K562 (cell line): ENCODE results near the gene RPS8. TPM values are rescaled to one million over a fixed set of nuclear protein-coding genes. Genes with fewer than 3 reads are reported as not detected.

Experiments
- CREB3 ChIP-seq: fragments of 450-650 bp; conservative IDR thresholded peaks from 2 replicates; pipeline ENCODE4 v1.6.1; 2016; ENCODE audit warnings: missing genetic modification characterization, low read depth, mild to moderate bottlenecking, missing compliant biosample characterization, moderate library complexity
- DIDO1 ChIP-seq: fragments of 450-650 bp; IDR thresholded peaks from 2 replicates; pipeline ENCODE4 v1.6.1; 2016; ENCODE audit warnings: low read depth, missing biosample characterization, missing genetic modification characterization
- EP400 ChIP-seq: fragments of 450-650 bp; IDR thresholded peaks from 2 replicates; pipeline ENCODE4 v1.6.1; 2017; ENCODE audit warnings: antibody characterized with exemption, mild to moderate bottlenecking, moderate library complexity
- FOXA3 ChIP-seq, 2 experiments: fragments of 450-650 bp in 1 of 2; sonication (generic) in 1 of 2; formaldehyde crosslinking; IDR thresholded peaks in 1 of 2; conservative IDR thresholded peaks in 1 of 2; 2 replicates each; pipeline versions ENCODE4 v1.4.0 to v1.8.0; 2020 to 2022; ENCODE audit warnings: mild to moderate bottlenecking in 2 of 2, missing genetic modification reagents in 1 of 2
- HBP1 ChIP-seq: fragments of 450-650 bp; formaldehyde crosslinking; IDR thresholded peaks from 2 replicates; pipeline ENCODE4 v1.4.0; 2022; ENCODE audit warnings: missing genetic modification characterization
- HIVEP1 ChIP-seq: fragments of 250-450 bp; sonication (Bioruptor Pico); IDR thresholded peaks from 2 replicates; pipeline ENCODE4 v1.4.0; 2020; ENCODE audit warnings: mild to moderate bottlenecking
- ID3 ChIP-seq, 2 experiments: fragments of 250-450 bp in 1 of 2; fragments of 450-650 bp in 1 of 2; sonication (Bioruptor Pico) in 1 of 2; IDR thresholded peaks; 2 replicates each; pipeline versions ENCODE4 v1.6.1 to v1.8.0; 2016 to 2021; ENCODE audit warnings: mild to moderate bottlenecking in 2 of 2, moderate library complexity in 2 of 2, missing compliant biosample characterization in 1 of 2, missing genetic modification characterization in 1 of 2
- ILK ChIP-seq: fragments of 450-650 bp; IDR thresholded peaks from 2 replicates; pipeline ENCODE4 v1.6.1; 2016; ENCODE audit warnings: missing genetic modification characterization, low read depth, mild to moderate bottlenecking, missing compliant biosample characterization, moderate library complexity, borderline replicate concordance
- MLLT1 ChIP-seq, 2 experiments: fragments of 450-650 bp; IDR thresholded peaks; 2 replicates each; pipeline ENCODE4 v1.6.1; 2016
- MTA1 ChIP-seq: fragments of 450-650 bp; IDR thresholded peaks from 2 replicates; pipeline ENCODE4 v1.6.1; 2017; ENCODE audit warnings: borderline replicate concordance
- PHTF2 ChIP-seq: fragments of 250-450 bp; sonication (Bioruptor Pico); IDR thresholded peaks from 2 replicates; pipeline ENCODE4 v1.5.0; 2021; ENCODE audit warnings: mild to moderate bottlenecking
- PTBP1 ChIP-seq: fragments of 200-400 bp; formaldehyde crosslinking; IDR thresholded peaks from 2 replicates; pipeline ENCODE4 v1.6.1; 2017; ENCODE audit warnings: low read depth, low read length
- PTTG1 ChIP-seq: fragments of 450-650 bp; IDR thresholded peaks from 2 replicates; pipeline ENCODE4 v1.6.1; 2016; ENCODE audit warnings: low read depth, mild to moderate bottlenecking, missing genetic modification characterization, missing compliant biosample characterization
- RBM17 ChIP-seq: fragments of 200-400 bp; formaldehyde crosslinking; IDR thresholded peaks from 2 replicates; pipeline ENCODE4 v1.6.1; 2017; ENCODE audit warnings: low read depth, mild to moderate bottlenecking, low read length, borderline replicate concordance
- RHOXF2B ChIP-seq: fragments of 250-450 bp; sonication (Bioruptor Pico); conservative IDR thresholded peaks from 2 replicates; pipeline ENCODE4 v1.5.1; 2021
- RUNX1 ChIP-seq: sonication (generic); IDR thresholded peaks from 2 replicates; pipeline ENCODE4 v1.6.1; 2016; ENCODE audit warnings: antibody characterized with exemption, low read depth
- SRSF9 ChIP-seq: fragments of 200-400 bp; formaldehyde crosslinking; IDR thresholded peaks from 2 replicates; pipeline ENCODE4 v1.6.1; 2017; ENCODE audit warnings: low read depth, low read length, borderline replicate concordance
- TOE1 ChIP-seq, 2 experiments: fragments of 450-650 bp in 1 of 2; sonication (generic) in 1 of 2; formaldehyde crosslinking in 1 of 2; IDR thresholded peaks; 2 replicates each; pipeline versions ENCODE4 v1.7.1 to v1.8.0; 2016 to 2022; ENCODE audit warnings: borderline replicate concordance in 2 of 2, mild to moderate bottlenecking in 2 of 2, antibody characterized with exemption in 1 of 2, inconsistent platforms in 1 of 2, low read depth in 1 of 2, missing genetic modification reagents in 1 of 2, moderate library complexity in 1 of 2
- XRCC4 ChIP-seq: IDR thresholded peaks from one replicate; pipeline ENCODE4 v1.6.1; 2011; ENCODE audit not compliant: insufficient read depth, insufficient read length; ENCODE audit errors: extremely low read depth
- YBX1 ChIP-seq: fragments of 450-650 bp; IDR thresholded peaks from 2 replicates; pipeline ENCODE4 v1.7.1; 2016; ENCODE audit warnings: mild to moderate bottlenecking
- ZNF165 ChIP-seq: fragments of 250-450 bp; sonication (Bioruptor Pico); IDR thresholded peaks from 2 replicates; pipeline ENCODE4 v1.4.0; 2020; ENCODE audit warnings: borderline replicate concordance
- ZNF232 ChIP-seq: sonication (generic); formaldehyde crosslinking; IDR thresholded peaks from 2 replicates; pipeline ENCODE4 v1.8.0; 2022; ENCODE audit warnings: mild to moderate bottlenecking, missing genetic modification reagents
- ZNF584 ChIP-seq: fragments of 200-800 bp; sonication (Bioruptor generic); IDR thresholded peaks from 2 replicates; pipeline ENCODE4 v1.6.1; 2016; ENCODE audit warnings: low read depth, mild to moderate bottlenecking, missing genetic modification characterization, missing compliant biosample characterization
- polyA plus RNA-seq, 8 experiments: library from polyadenylated mRNA; depleted of rRNA in 4 of 8; stranded (reverse) in 5 of 8; unstranded in 3 of 8; fragments of >200 nt; fragmentation: Nextera tagmentation in 2 of 8; fragmentation: Illumina TruSeq in 1 of 8; extraction: Ambion mirVana in 2 of 8; extraction: Trizol in 1 of 8; gene quantifications; 2 replicates each; pipeline versions ENCODE4 v1.2.1 to v1.2.3, GENCODE V29; 2011 to 2014; ENCODE audit warnings: inconsistent platforms in 1 of 8, missing spikeins in 1 of 8
- total RNA-seq, 7 experiments: library from RNA; depleted of rRNA in 6 of 7; stranded (reverse); fragments of >200 nt in 6 of 7; fragmentation: Illumina TruSeq in 2 of 7; extraction: Trizol in 2 of 7; gene quantifications; 2 replicates each; pipeline versions ENCODE4 v1.2.1 to v1.2.3, GENCODE V29; 2011 to 2021; ENCODE audit warnings: low replicate concordance in 1 of 7

Gene RPS8
- total and polyA plus RNA-seq, 9 of the 15 experiments (the other 6 are each of a cell fraction or from before 2014, with no cell fraction given), result 2,431 to 4,168 (median 3,109) TPM

GRCh38 chr1:44730741-44731512 is 44.4 kb upstream of the RPS8 start, which contains the start of gene RNU5D-1 (continued):
- TF ChIP-seq ID3 (CRISPR knock-in tag; IDR thresholded peaks at IDR 0.05), result no peak
- TF ChIP-seq ID3 (tag; IDR thresholded peaks at IDR 0.05), result peak; percentile 86
- TF ChIP-seq CREB3 (tag), result peak; percentile 69; the same call in 1 of the 2 replicates
- peak; percentile 94 for TF ChIP-seq PHTF2 (CRISPR knock-in tag)
- TF ChIP-seq PTTG1 (tag), result no peak
- TF ChIP-seq RUNX1, result peak; percentile 96
- TF ChIP-seq EP400, result peak; percentile 92
- TF ChIP-seq DIDO1, result peak; percentile 31; the same call in 1 of the 2 replicates
- TF ChIP-seq RBM17, result no peak
- TF ChIP-seq FOXA3 (CRISPR knock-in tag; conservative IDR thresholded peaks at IDR 0.05 in 1 of 2, IDR thresholded peaks at IDR 0.05 in 1 of 2), result peak; percentile 77 to 80; a peak in 2 of 4 replicates
- TF ChIP-seq MTA1, result no peak; the same call in 1 of the 2 replicates
- peak; percentile 98 to 99 for TF ChIP-seq MLLT1 (IDR thresholded peaks at IDR 0.05)
- TF ChIP-seq ILK (tag), result peak; percentile 78
- peak; percentile 95 for TF ChIP-seq PTBP1
- no peak for TF ChIP-seq YBX1
- no peak for TF ChIP-seq SRSF9
- TF ChIP-seq ZNF584 (CRISPR knock-in tag), result peak; percentile 91
- TF ChIP-seq TOE1 (IDR thresholded peaks at IDR 0.05; ENCODE audit: borderline replicate concordance), result peak; percentile 91
- TF ChIP-seq TOE1 (CRISPR knock-in tag; IDR thresholded peaks at IDR 0.05; ENCODE audit: borderline replicate concordance, low read depth), result peak; percentile 90
- no peak for TF ChIP-seq ZNF232 (CRISPR knock-in tag)
- peak; percentile 94 for TF ChIP-seq RHOXF2B (CRISPR knock-in tag)
- TF ChIP-seq XRCC4, result no peak
- peak; percentile 100 for TF ChIP-seq HBP1 (CRISPR knock-in tag)
- no peak for TF ChIP-seq ZNF165
- TF ChIP-seq HIVEP1 (CRISPR knock-in tag), result no peak; the same call in none of the 2 replicates
